AG09309 (cell line): Measurements from ENCODE around the gene CAPN5.

Source experiments
- DNase-seq: peaks from one replicate; pipeline ENCODE4 v3.0.0-alpha.2; 2010; ENCODE audit warnings: low read depth
- H3K4me3 ChIP-seq: 2 replicates; pipeline ENCODE4 v1.5.1; 2011; ENCODE audit warnings: mild to moderate bottlenecking, low read depth, low read length, moderate library complexity; ENCODE audit not compliant: control insufficient read depth
- CTCF ChIP-seq: IDR thresholded peaks from 2 replicates; pipeline ENCODE4 v1.5.1; 2011; ENCODE audit warnings: mild to moderate bottlenecking, low read depth, low read length, inconsistent platforms; ENCODE audit not compliant: insufficient read depth, control insufficient read depth; ENCODE audit errors: missing control alignments

Gene CAPN5

GRCh38 chr11:77114089-77114463 is 47.3 kb downstream of the CAPN5 start:
- DNase-seq = no peak
- TF ChIP-seq CTCF = no peak
- H3K4me3 ChIP-seq = no peak overlapping the region

GRCh38 chr11:77115181-77115611 is 48.4 kb downstream of the CAPN5 start:
- TF ChIP-seq CTCF = no peak
- H3K4me3 ChIP-seq = no peak overlapping the region
- no peak for DNase-seq

GRCh38 chr11:77115956-77116355 is 49.2 kb downstream of the CAPN5 start:
- DNase-seq = no peak
- TF ChIP-seq CTCF = no peak
- H3K4me3 ChIP-seq = no peak overlapping the region

GRCh38 chr11:77117492-77117891 is 50.7 kb downstream of the CAPN5 start:
- no peak for DNase-seq
- TF ChIP-seq CTCF = no peak
- H3K4me3 ChIP-seq = no peak overlapping the region

- TF ChIP-seq CTCF = no peak
- no peak overlapping the region for H3K4me3 ChIP-seq
- DNase-seq = no peak
Observed at GRCh38 chr11:77118086-77118485, 51.3 kb downstream of the CAPN5 start.

- DNase-seq = no peak
- TF ChIP-seq CTCF = no peak
- no peak overlapping the region for H3K4me3 ChIP-seq
Observed at GRCh38 chr11:77118971-77119370, 52.2 kb downstream of the CAPN5 start.

- no peak overlapping the region for H3K4me3 ChIP-seq
- TF ChIP-seq CTCF = no peak
- no peak for DNase-seq
Observed at GRCh38 chr11:77119531-77119936, 52.8 kb downstream of the CAPN5 start.
